ENCODE measurements around the gene UBA1. TPM values are rescaled to one million over a fixed set of nuclear protein-coding genes. Genes with fewer than 3 reads are reported as not detected.
A peak's percentile ranks its signal among the peaks of the same experiment; 100 is the strongest.

Gene UBA1
- total RNA-seq, 1 experiment from 2014 or later = 275 TPM

DNA sequence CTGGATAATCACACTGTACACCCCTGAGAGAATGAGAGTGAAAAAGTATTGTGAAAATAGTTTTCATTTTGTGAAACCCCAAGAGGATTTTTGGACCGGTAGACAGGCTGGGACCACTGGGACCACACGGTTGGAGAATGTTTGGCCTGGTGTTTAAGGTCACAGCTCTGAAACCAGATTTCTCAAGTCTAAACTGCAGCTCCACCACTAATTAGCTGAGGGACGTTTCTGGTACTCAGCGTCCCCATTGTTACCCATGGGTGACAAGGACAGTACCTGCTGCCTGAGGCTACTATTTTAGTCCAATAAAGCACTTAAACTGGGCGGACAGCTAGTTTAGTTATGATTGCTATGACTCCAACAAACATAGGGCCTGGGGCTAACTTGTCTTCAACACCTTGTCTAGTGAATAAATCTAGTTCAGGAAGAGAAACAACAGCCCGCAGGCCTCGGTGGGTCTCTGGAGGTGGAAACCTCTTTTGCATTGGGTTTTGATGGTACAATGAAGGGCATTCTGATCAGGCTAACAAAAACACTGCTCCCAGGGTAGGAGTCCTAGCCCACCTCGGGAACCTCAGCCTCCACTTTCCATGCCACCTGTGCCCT lies 38.7 kb downstream of the UBA1 start (continued):
- TF ChIP-seq REST (IDR thresholded peaks at IDR 0.05; ENCODE audit: low read depth) (no peak), EZH2 (IDR thresholded peaks at IDR 0.05) (no peak), YY1 (IDR thresholded peaks at IDR 0.05; ENCODE audit: extremely low read depth, insufficient replicate concordance, low read depth, low read length) (no peak), SRF (IDR thresholded peaks at IDR 0.05; ENCODE audit: low read depth) (no peak)

GRCh38 chrX:47232803-47233332 lies 39.2 kb downstream of the UBA1 start, which contains the start of gene USP11:
USP11 (plus strand) TSS chrX:47233009; CDS start chrX:47233044, 35 bp downstream.
- Histone ChIP-seq H3K27me3 (ENCODE audit: insufficient read depth, low read length) (no peaks in the 10 kb centered on the region), H2AFZ (ENCODE audit: low read depth, low read length, poor library complexity, severe bottlenecking) (no peak within 1 kb of the TSS)
- BruUV-seq (replicated peaks) = no TSS peak

More at GRCh38 chrX:47232803-47233332, 39.2 kb downstream of the UBA1 start, which contains the start of gene USP11:
- intact Hi-C loops (cut with micrococcal nuclease) = loop anchor here (2.0 to 10.0 kb wide), 2 partner anchors 14 to 62 kb away; partner anchors contain the start of gene CDK16
- CTCF ChIA-PET = interaction anchor here (0.8 to 1.2 kb wide), 2 partner anchors 42 to 79 kb away, joined by 3 read pairs; no protein-coding TSS in a partner anchor
- peaks cover 3 to 19% of the 10 kb centered on the region in 2 experiments; a peak in 3 of 4 replicates for H3K4me1 ChIP-seq (ENCODE audit: control insufficient read depth in 1 of 2, insufficient read depth in 2 of 2, low read length in 2 of 2)
- H4K20me1 ChIP-seq (ENCODE audit: insufficient read depth) = no peaks in the 10 kb centered on the region
- peak within 1 kb of the TSS; percentile 64 to 67 for H3K4me3 ChIP-seq (replicated peaks in 1 of 2; ENCODE audit: low read depth in 1 of 2, low read length in 2 of 2)
- TF ChIP-seq POLR2A (IDR thresholded peaks at IDR 0.05; ENCODE audit: borderline replicate concordance, extremely low read depth, insufficient read depth, insufficient read length) (no peak), YY1 (IDR thresholded peaks at IDR 0.05; ENCODE audit: extremely low read depth, insufficient replicate concordance, low read depth, low read length) (peak; percentile 86), ZFX (IDR thresholded peaks at IDR 0.05) (no peak)
- peaks cover 36% of the 10 kb centered on the region for H3K79me2 ChIP-seq (ENCODE audit: insufficient read depth, low read length)
- peak; percentile 39 for ATAC-seq
- peak within 1 kb of the TSS; percentile 84 for H3K4me2 ChIP-seq (ENCODE audit: low read length)
- no peaks in the 10 kb centered on the region for H3K9me3 ChIP-seq (ENCODE audit: control insufficient read depth in 1 of 2, insufficient read depth in 1 of 2, low read depth in 1 of 2, low read length in 2 of 2)
- H3K36me3 ChIP-seq (ENCODE audit: control insufficient read depth in 1 of 2, insufficient read depth in 2 of 2, low read length in 2 of 2) = peaks cover 1 to 5% of the 10 kb centered on the region in 2 experiments; a peak in 2 of 4 replicates
- H3K9ac ChIP-seq (ENCODE audit: low read length) = peak within 1 kb of the TSS; percentile 92
- no peaks in the 10 kb centered on the region for H3K9me2 ChIP-seq (ENCODE audit: insufficient read depth)
- peak within 1 kb of the TSS; percentile 90 for H3K27ac ChIP-seq (ENCODE audit: low read depth, low read length)
- RAD21 ChIA-PET (ENCODE audit: low non-redundant PET in 1 of 2, low total read pairs in 2 of 2, uncharacterized antibody in 2 of 2, unreplicated experiment in 2 of 2) = interaction anchor here (0.6 to 0.9 kb wide), 2 partner anchors 15 to 261 kb away, joined by 3 read pairs; no protein-coding TSS in a partner anchor
- POLR2A ChIA-PET = interaction anchor here (0.8 to 2.2 kb wide), 5 partner anchors 11 to 291 kb away, joined by 3 to 13 read pairs (median 4); no protein-coding TSS in a partner anchor
- no peak for DNase-seq (ENCODE audit: low read depth, low spot score)
